Smooth muscle cell of trachea (primary cell): ENCODE data around the gene CHD3. TPM values are rescaled to one million over a fixed set of nuclear protein-coding genes. Genes with fewer than 3 reads are reported as not detected.

Experiments
- total RNA-seq: library from RNA; depleted of rRNA; stranded (reverse); fragments of >200 nt; gene quantifications from 2 replicates; pipeline ENCODE4 v1.2.1, GENCODE V29; 2014

CHD3 gene
- total RNA-seq = 105 and 192 TPM in 2 replicates

DNA sequence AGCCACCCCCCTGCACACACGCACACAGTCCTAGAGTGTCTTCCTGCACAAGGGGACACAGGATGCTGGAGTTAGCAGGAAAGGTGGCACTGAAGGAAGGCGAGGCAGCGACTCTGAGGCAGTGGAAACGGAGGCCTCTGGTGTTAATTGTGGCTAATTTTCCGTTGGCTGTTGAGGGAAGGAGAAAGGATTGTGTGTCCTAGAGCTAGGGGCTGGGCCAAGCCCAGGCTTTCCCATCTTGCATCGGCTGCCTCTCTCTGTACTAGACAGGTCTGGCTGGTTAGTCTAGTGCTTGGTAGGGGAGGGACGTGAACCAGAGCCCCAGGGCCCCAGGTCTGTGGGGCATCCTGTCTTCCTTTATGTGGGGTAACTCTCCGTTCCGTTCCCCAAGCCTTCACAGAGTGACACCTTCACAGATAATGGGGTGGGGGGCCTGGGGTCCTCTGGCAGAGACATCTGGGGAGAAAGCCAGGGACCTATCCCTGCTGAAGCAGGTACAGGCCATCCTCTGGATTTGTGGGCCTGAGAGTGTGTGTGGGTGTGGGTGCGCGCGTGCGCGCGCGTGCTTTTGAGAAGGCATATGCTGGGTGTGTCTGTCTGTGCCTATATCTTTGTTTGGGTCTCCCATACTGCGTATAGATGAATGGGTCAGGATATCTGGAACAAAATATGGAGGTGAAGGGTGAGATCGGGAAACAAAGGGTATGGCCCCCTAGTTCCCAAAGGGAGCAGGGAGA is at the start of gene CHD3:
CHD3 (plus strand) TSS at position 606 of the 737 bp plus-strand sequence. CDS start 212 bp downstream, outside the sequence.

DNA sequence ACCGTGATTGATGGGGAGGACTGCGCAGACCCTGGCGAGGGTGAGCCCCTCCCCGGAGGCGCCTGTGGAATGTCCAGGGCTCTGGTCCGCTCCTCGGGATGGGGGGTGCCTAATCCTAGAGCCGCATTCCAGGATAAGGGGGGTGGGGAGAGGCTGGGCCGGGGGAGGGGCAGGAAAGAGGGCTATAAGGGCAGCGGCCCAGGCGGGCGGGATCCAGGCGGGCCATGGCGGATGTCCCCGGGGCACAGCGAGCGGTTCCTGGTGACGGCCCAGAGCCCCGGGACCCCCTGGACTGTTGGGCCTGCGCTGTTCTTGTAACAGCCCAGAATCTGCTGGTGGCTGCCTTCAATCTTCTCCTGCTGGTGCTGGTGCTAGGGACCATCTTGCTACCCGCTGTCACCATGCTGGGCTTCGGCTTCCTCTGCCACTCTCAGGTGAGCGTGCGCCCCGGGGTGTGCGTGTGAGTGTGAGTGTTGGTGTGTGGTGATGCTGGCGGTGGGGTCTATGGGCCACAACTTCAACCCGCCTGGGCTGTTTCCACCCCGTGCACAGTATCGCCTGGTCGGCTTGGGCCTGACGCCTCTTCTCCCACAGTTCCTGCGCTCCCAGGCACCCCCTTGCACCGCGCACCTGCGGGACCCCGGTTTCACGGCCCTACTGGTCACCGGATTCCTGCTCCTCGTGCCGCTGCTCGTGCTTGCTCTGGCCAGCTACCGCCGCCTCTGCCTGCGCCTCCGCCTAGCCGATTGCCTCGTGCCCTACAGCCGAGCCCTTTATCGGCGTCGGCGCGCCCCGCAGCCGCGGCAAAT is 33.5 kb upstream of the CHD3 start, which contains the start of gene TMEM88:
TMEM88 (plus strand) TSS at position 216 of the 809 bp plus-strand sequence; CDS start at position 225, 9 bp downstream.

DNA sequence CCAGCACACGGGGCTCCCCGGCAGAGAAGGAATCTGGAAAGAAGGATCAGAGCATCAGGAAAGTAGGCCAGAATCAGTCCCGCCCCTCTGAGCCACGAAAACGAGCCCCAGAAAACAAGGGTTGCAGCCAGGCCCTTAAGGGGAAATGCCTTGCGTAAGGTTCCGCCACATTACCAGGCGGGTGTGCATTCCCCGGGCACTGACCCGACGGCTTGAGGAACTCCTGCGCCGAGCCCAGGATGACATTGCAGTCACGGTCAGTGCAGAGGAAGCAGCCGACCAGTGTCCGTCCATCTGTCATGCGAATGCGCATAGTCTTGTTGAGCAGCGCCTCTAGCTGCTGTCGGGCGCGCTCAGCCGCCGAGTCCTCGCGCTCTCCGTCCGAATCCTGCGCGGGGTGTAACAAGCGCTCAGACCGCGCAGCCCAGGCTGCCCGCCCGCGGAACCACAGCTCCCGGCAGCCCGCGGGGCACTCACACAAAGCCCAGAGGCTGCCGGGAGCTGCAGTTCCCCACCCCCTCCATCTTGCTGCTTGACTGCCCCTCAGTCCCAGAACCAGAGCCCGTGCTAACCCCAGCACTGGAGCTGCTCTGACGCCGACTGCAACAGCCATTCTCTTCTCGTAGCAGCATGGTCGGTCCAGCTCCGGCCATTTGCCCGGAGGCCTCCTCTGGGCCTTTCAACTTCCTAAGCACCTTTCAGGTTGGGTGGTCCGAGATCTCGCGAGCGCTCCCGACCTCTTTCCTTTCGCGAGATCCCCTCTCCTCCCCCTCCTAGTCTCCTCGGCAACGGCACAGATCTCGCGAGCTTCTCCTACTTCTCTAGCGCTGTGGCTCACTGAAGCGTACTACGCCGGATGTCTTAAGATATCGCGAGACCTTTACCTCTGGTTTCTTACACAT is 31.5 kb upstream of the CHD3 start, which contains the start of gene NAA38:
NAA38 (minus strand) TSS at position 749 of the 902 bp plus-strand sequence; CDS start at position 653, 96 bp downstream.

DNA sequence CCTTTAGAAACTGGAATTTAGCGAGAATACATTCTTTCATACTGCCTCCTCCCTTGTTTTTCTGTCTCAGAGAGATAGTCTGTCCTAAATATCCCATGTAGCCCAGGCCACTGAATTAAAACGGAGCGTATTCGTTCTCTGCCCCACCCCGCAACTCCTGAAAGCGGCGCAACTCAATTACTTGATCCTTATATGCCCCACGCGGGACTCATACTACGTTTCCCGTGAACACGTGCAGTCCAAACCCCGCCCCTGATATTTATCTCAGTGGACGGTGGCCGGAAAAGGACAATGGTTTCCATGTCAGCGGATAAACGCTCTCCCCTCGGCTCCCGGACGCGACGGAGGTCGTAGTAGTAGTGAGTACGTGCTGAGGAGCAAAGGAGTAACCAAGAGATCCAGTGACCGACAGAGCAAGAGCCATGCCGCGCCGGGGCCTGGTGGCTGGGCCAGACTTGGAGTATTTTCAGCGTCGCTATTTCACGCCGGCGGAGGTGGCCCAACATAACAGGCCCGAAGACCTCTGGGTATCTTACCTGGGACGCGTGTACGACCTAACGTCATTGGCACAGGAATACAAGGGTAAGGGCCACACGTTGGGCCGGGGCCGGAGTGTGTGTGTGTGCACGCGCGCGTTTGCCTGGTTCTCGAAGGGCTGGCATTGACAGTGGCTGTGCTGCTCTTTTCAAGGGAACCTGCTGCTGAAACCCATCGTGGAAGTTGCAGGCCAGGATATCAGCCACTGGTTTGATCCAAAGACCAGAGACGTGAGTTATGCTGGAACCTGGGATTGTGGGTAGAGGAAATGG is 30.7 kb upstream of the CHD3 start, which contains the start of gene CYB5D1:
CYB5D1 (plus strand) TSS at position 291 of the 809 bp plus-strand sequence; CDS start at position 423, 132 bp downstream.

DNA sequence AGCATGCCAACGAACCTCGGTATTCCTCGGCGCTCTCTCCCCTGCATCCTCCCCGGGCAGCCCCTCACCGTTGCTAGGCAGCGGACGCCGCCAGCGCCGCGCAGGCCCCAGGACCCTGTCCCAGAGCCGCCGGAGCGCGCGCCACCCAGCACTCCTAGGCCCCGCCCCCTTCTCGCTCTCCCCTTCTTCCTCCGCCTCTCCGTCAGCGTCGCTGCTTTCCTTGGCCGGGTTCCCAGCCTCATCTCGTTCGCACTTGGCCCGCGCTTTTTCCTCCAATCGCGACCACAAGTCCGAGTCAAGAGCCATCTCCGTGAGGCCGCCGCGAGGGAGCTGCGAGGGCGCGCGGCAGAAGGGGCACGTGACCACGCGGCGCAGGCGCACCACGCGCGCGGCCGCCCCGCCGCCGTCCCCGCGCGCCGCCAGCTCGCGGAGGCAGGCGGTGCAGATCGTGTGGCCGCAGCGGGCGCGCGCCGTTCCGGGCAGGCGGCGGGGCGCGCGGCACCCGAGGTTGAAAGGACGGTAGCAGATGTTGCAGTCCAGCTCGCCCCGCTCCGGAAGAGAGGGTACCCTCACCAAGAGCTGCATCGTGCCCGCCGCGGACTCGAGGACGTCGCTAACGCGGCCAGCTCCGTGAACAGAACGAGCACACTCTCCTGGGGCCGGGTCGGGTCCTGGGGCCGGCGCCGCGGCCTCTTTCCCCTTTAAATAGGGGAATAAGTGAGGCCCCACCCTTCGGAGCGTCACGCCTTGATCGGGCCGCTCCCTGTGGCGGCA is 27.2 kb downstream of the CHD3 start, which contains the start of gene RNF227:
RNF227 (minus strand) TSS at position 679 of the 774 bp plus-strand sequence; CDS start at position 585, 94 bp downstream.

DNA sequence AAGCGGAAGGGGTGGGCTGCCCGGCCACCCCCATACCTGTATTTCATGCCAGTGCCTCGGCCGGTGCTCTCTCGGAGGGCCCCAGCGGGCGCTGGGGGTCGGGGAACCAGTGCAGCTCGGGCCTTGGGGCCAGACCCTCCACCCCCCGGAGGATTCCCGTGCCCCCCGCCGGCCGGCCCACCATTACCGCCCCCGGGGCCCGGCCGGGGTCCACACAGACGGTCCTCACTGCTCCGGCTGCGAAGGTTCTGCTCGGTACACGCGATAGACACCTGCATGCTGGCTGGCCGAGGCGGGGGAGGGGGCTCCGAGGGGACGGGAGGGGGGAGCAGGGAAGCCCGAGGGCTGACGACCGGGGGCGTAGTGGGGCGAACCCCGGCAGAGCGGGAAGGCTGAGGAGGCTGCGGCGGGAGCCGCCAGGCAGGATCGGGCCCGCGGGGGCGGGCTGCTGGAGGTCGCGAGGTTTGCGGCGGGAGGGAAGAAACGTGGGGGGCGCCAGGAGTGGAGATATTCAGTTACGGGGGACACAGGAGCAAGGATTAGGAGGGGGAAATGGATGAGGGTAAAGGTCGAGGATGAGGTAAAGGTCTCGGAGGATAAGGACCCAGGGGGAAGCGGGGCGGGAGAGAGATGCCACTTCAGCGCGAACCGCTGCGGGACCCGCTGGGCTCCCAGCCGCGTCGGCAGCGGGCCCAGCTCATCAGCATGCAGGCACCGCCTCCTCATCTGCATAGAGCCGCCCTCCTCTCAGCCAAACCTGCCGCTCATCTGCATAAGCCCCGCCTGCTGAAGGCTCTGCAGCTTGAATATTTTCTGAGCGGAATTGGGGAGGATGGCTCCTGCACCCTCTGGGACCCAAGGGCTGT is 40.8 kb downstream of the CHD3 start, which contains the start of gene KCNAB3:
KCNAB3 (minus strand) TSS at position 699 of the 866 bp plus-strand sequence; CDS start at position 278, 421 bp downstream.

DNA sequence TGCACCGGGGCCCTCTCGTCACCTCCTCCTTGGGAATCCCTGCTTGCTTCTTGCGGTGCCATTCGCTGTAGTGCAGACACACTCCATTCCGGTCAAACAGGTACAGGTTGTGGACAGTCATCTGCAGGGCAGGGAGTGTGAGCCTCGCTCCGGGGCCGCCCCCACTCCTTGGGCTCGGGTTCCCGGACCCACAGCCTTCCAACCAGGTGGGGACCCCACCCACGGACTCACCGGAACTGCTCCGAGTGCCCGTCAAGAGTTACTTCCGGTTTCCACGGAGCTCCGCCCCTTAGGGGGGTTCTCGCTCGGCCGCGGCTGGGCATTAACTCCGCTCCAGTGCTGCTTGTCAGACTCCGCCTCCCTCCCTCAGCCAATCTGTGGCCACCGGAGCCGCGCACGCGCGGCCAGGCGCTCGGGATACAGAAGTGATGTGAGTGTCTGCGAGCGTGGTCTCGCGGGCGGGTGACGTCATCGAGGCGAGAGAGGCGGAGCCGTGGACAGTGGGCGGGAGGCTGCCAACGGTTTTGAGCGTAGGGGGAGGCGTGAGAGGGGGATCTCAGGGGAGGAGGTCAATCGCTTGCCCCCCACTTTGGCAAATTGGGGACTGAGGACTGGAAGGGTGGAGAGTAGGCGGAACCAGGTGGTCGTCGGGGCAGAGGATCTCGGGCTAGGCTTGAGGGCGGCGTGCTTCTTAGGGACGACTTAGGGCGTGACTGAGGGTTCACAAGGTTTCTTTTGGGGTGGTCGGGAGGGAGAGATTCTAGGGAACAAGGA is 43.3 kb downstream of the CHD3 start, which contains the start of the genes CNTROB and TRAPPC1:
CNTROB (plus strand) TSS at position 498 of the 774 bp plus-strand sequence. CDS start 874 bp downstream, outside the sequence.
TRAPPC1 (minus strand) TSS at position 238 of the 774 bp plus-strand sequence; CDS start at position 121, 117 bp downstream.

Other genes starting within 250 kb of the CHD3 start
- 0.17 TPM in 1 of 2 replicates, not detected in the other for gene ATP1B2, start 237.9 kb upstream of the CHD3 start, total RNA-seq
- gene TP53, start 201.3 kb upstream of the CHD3 start, total RNA-seq = 18.3 and 35.4 TPM in 2 replicates
- 3.6 and 6.4 TPM in 2 replicates for gene WRAP53, start 200.3 kb upstream of the CHD3 start, total RNA-seq
- 0.83 and 1.0 TPM in 2 replicates for gene EFNB3, start 183.6 kb upstream of the CHD3 start, total RNA-seq
- 0.17 and 0.29 TPM in 2 replicates for gene DNAH2, start 171.0 kb upstream of the CHD3 start, total RNA-seq
- gene KDM6B, start 54.6 kb upstream of the CHD3 start, total RNA-seq = 5.1 and 7.1 TPM in 2 replicates
- gene TMEM88, start 33.7 kb upstream of the CHD3 start, total RNA-seq = 0.17 and 0.44 TPM in 2 replicates
- 51.9 and 73.9 TPM in 2 replicates for gene NAA38, start 31.2 kb upstream of the CHD3 start, total RNA-seq
- gene CYB5D1, start 30.8 kb upstream of the CHD3 start, total RNA-seq = 9.6 and 10.6 TPM in 2 replicates
- gene RNF227, start 27.5 kb downstream of the CHD3 start, total RNA-seq = 2.8 and 4.6 TPM in 2 replicates
- 0.33 and 0.44 TPM in 2 replicates for gene KCNAB3, start 41.1 kb downstream of the CHD3 start, total RNA-seq
- gene TRAPPC1, start 43.2 kb downstream of the CHD3 start, total RNA-seq = 80.2 and 90.3 TPM in 2 replicates
- gene CNTROB, start 43.4 kb downstream of the CHD3 start, total RNA-seq = 18.5 and 31.7 TPM in 2 replicates
- gene GUCY2D, start 113.8 kb downstream of the CHD3 start, total RNA-seq = 0.17 TPM in 1 of 2 replicates, not detected in the other
- gene ALOX15B, start 150.3 kb downstream of the CHD3 start, total RNA-seq = 0.17 TPM in 1 of 2 replicates, not detected in the other
- not detected in 2 replicates for gene ALOX12B, start 198.9 kb downstream of the CHD3 start, total RNA-seq
- gene ALOXE3, start 229.7 kb downstream of the CHD3 start, total RNA-seq = under 0.01 TPM in 1 of 2 replicates, not detected in the other
- 0.15 and 0.33 TPM in 2 replicates for gene HES7, start 235.3 kb downstream of the CHD3 start, total RNA-seq